H1 (cell line): ENCODE data around the gene SLX4IP. TPM values are rescaled to one million over a fixed set of nuclear protein-coding genes. Genes with fewer than 3 reads are reported as not detected.

Experiments
- CTCF ChIA-PET: fragments of 300-600 bp; sonication (Branson Sonifier 250); formaldehyde crosslinking; loops from one replicate; lab custom pipeline; 2021; ENCODE audit not compliant: partially characterized antibody; lab: Charles Lee
- POLR2A ChIA-PET: fragments of 300-600 bp; sonication (Branson Sonifier 250); formaldehyde crosslinking; loops from one replicate; lab custom pipeline; 2021; ENCODE audit warnings: inconsistent platforms; ENCODE audit not compliant: partially characterized antibody; lab: Charles Lee
- DNase-seq, 2 experiments: peaks; one replicate each; pipeline versions ENCODE4 v3.0.0 to v3.0.0-alpha.2; 2010 to 2022; ENCODE audit warnings: low spot score in 2 of 2, low read depth in 1 of 2, mixed read lengths in 1 of 2
- FAIRE-seq: peaks from 2 replicates; lab custom pipeline; 2011; peaks lifted over from hg19 to GRCh38; lab: Jason Lieb, UNC
- H2AFZ ChIP-seq: 2 replicates; pipeline ENCODE4 v1.8.1; 2012; ENCODE audit warnings: low read length, inconsistent platforms
- H2AK5ac ChIP-seq: 2 replicates; pipeline ENCODE4 v1.6.1; 2013; ENCODE audit warnings: low read depth, low read length
- H2BK120ac ChIP-seq: replicated peaks from 2 replicates; pipeline ENCODE3; 2013; ENCODE audit warnings: low read depth, low read length, inconsistent platforms
- H2BK12ac ChIP-seq: 2 replicates; pipeline ENCODE4 v1.6.1; 2013; ENCODE audit warnings: low read depth, low read length
- H2BK15ac ChIP-seq: 2 replicates; pipeline ENCODE4 v1.6.1; 2013; ENCODE audit warnings: low read length
- H2BK20ac ChIP-seq: 2 replicates; pipeline ENCODE4 v1.6.1; 2013; ENCODE audit warnings: low read length
- H2BK5ac ChIP-seq: 2 replicates; pipeline ENCODE4 v1.6.1; 2013; ENCODE audit warnings: low read depth, low read length
- H3K14ac ChIP-seq: 2 replicates; pipeline ENCODE4 v1.6.1; 2013; ENCODE audit warnings: inconsistent platforms; ENCODE audit not compliant: insufficient read length
- H3K18ac ChIP-seq: 2 replicates; pipeline ENCODE4 v1.6.1; 2013; ENCODE audit warnings: low read length; ENCODE audit errors: extremely low read depth
- H3K23ac ChIP-seq: 2 replicates; pipeline ENCODE4 v1.6.1; 2013; ENCODE audit warnings: inconsistent platforms; ENCODE audit not compliant: insufficient read length
- H3K23me2 ChIP-seq: 2 replicates; pipeline ENCODE4 v1.6.1; 2013; ENCODE audit warnings: low read depth, low read length
- H3K27ac ChIP-seq: 2 replicates; pipeline ENCODE4 v1.6.1; 2011; ENCODE audit warnings: low read depth, low read length, inconsistent platforms
- H3K27me3 ChIP-seq, 4 experiments: replicated peaks in 1 of 4; 1 replicate in 1 of 4; 2 replicates in 3 of 4; pipeline versions ENCODE4 v1.6.1 to v1.8.1; 2011 to 2013; ENCODE audit warnings: low read length in 3 of 4, mild to moderate bottlenecking in 3 of 4, inconsistent platforms in 2 of 4, mixed read lengths in 2 of 4, moderate library complexity in 1 of 4; ENCODE audit not compliant: control insufficient read depth in 3 of 4, insufficient read depth in 3 of 4; ENCODE audit errors: extremely low read depth in 1 of 4
- H3K36me3 ChIP-seq, 4 experiments: 2 replicates each; pipeline versions ENCODE4 v1.6.1 to v1.8.1; 2011 to 2013; ENCODE audit warnings: mild to moderate bottlenecking in 4 of 4, low read length in 3 of 4, moderate library complexity in 2 of 4, control low read depth in 1 of 4, inconsistent platforms in 1 of 4; ENCODE audit not compliant: insufficient read depth in 4 of 4, control insufficient read depth in 2 of 4
- H3K4ac ChIP-seq: replicated peaks from 2 replicates; pipeline ENCODE3; 2013; ENCODE audit warnings: low read length, low read depth, mixed read lengths, inconsistent platforms; ENCODE audit not compliant: insufficient read length
- H3K4me1 ChIP-seq, 4 experiments: replicated peaks in 1 of 4; 1 replicate in 1 of 4; 2 replicates in 3 of 4; pipeline versions ENCODE4 v1.6.1 to v1.8.1; 2011 to 2013; ENCODE audit warnings: low read length in 3 of 4, inconsistent platforms in 2 of 4, mixed read lengths in 1 of 4; ENCODE audit not compliant: insufficient read depth in 4 of 4, control insufficient read depth in 3 of 4
- H3K4me2 ChIP-seq, 2 experiments: 2 replicates each; pipeline versions ENCODE4 v1.6.1 to v1.8.1; 2011 to 2013; ENCODE audit warnings: low read depth in 2 of 2, low read length in 2 of 2, control low read depth in 1 of 2, inconsistent platforms in 1 of 2, mild to moderate bottlenecking in 1 of 2; ENCODE audit not compliant: insufficient read depth in 1 of 2
- H3K4me3 ChIP-seq, 4 experiments: fragments of 200-600, 300-600 bp in 1 of 4; sonication (generic), shearing (Covaris generic), sonication (Bioruptor Twin) in 1 of 4; 2 replicates each; pipeline versions ENCODE4 v1.5.1 to v1.8.1; 2011 to 2016; ENCODE audit warnings: low read length in 4 of 4, low read depth in 3 of 4, control low read depth in 2 of 4, inconsistent platforms in 2 of 4, mild to moderate bottlenecking in 2 of 4, mixed read lengths in 1 of 4, moderate library complexity in 1 of 4; ENCODE audit not compliant: insufficient read depth in 2 of 4; ENCODE audit errors: extremely low read depth in 1 of 4
- H3K56ac ChIP-seq: replicated peaks from 2 replicates; pipeline ENCODE3; 2013; ENCODE audit warnings: low read depth, mild to moderate bottlenecking, mixed read lengths, low read length, inconsistent platforms; ENCODE audit not compliant: insufficient read length
- H3K79me1 ChIP-seq: 2 replicates; pipeline ENCODE4 v1.6.1; 2013; ENCODE audit warnings: low read depth, low read length, control low read depth
- H3K79me2 ChIP-seq, 2 experiments: 2 replicates each; pipeline versions ENCODE4 v1.6.1 to v1.8.1; 2012 to 2013; ENCODE audit warnings: low read length in 2 of 2, mild to moderate bottlenecking in 2 of 2, inconsistent platforms in 1 of 2; ENCODE audit not compliant: insufficient read depth in 2 of 2, control insufficient read depth in 1 of 2
- H3K9ac ChIP-seq, 4 experiments: replicated peaks in 1 of 4; 1 replicate in 1 of 4; 2 replicates in 3 of 4; pipeline versions ENCODE4 v1.6.1 to v1.8.1; 2011 to 2013; ENCODE audit warnings: low read depth in 3 of 4, low read length in 3 of 4, control low read depth in 2 of 4, mild to moderate bottlenecking in 2 of 4, moderate library complexity in 2 of 4, inconsistent platforms in 1 of 4; ENCODE audit errors: extremely low read depth in 1 of 4
- H3K9me3 ChIP-seq, 2 experiments: 2 replicates each; pipeline versions ENCODE4 v1.6.1 to v1.8.1; 2012 to 2013; ENCODE audit warnings: mild to moderate bottlenecking in 2 of 2, moderate library complexity in 2 of 2, control low read depth in 1 of 2, inconsistent platforms in 1 of 2, low read depth in 1 of 2, low read length in 1 of 2, mixed read lengths in 1 of 2; ENCODE audit not compliant: insufficient read depth in 2 of 2
- H4K20me1 ChIP-seq, 2 experiments: replicated peaks in 1 of 2; 2 replicates each; pipeline versions ENCODE3 to v1.8.1; 2011 to 2013; ENCODE audit warnings: inconsistent platforms in 2 of 2, low read length in 2 of 2, mild to moderate bottlenecking in 1 of 2; ENCODE audit not compliant: insufficient read depth in 2 of 2, control insufficient read depth in 1 of 2
- H4K5ac ChIP-seq: 2 replicates; pipeline ENCODE4 v1.6.1; 2013; ENCODE audit warnings: low read length, low read depth, mixed read lengths, inconsistent platforms; ENCODE audit not compliant: insufficient read length
- H4K8ac ChIP-seq: 2 replicates; pipeline ENCODE4 v1.8.0; 2013; ENCODE audit warnings: mild to moderate bottlenecking, moderate library complexity, low read length, inconsistent platforms; ENCODE audit not compliant: insufficient read depth; ENCODE audit errors: extremely low read depth
- H4K91ac ChIP-seq: replicated peaks from 2 replicates; pipeline ENCODE3; 2013; ENCODE audit warnings: low read length, mixed read lengths, inconsistent platforms; ENCODE audit not compliant: insufficient read length
- KDM5A ChIP-seq: fragments of 200-600 bp; IDR thresholded peaks from 2 replicates; pipeline ENCODE4 v1.7.1; 2012; ENCODE audit warnings: mild to moderate bottlenecking, low read length, inconsistent platforms, mixed read lengths
- WGBS, 2 experiments: shearing (Covaris generic) in 1 of 2; methylation state at CpG; one replicate each; pipeline versions ENCODE4 v1.1.6 to v1.1.7; 2013 to 2015; ENCODE audit warnings: low lambda C conversion rate in 2 of 2, mixed read lengths in 2 of 2, inconsistent platforms in 1 of 2, low coverage in 1 of 2, missing lambda C conversion rate in 1 of 2; ENCODE audit not compliant: insufficient replicate concordance in 2 of 2, insufficient coverage in 1 of 2, insufficient read length in 1 of 2; ENCODE audit errors: extremely low coverage in 1 of 2, missing lambda C conversion rate in 1 of 2; 5-methylcytosine and 5-hydroxymethylcytosine counted together
- polyA plus RNA-seq, 7 experiments: library from polyadenylated mRNA; depleted of rRNA in 3 of 7; stranded (reverse) in 5 of 7; unstranded in 2 of 7; fragments of >200 nt in 5 of 7; fragments of 200-250 nt in 2 of 7; gene quantifications; 1 replicate in 5 of 7; 2 replicates in 1 of 7; 4 replicates in 1 of 7; pipeline versions ENCODE4 v1.2.1 to v1.2.3, GENCODE V29; 2011 to 2013; ENCODE audit warnings: missing spikeins in 2 of 7, mixed read lengths in 2 of 7
- total RNA-seq: library from RNA; stranded (reverse); fragmentation: NEBNext Ultra II Directional; extraction: Animal tissue kit (Norgen Biotek cat#: 25700); gene quantifications from 2 replicates; pipeline ENCODE4 v1.2.1, GENCODE V29; 2021

The SLX4IP gene
- total and polyA plus RNA-seq, 2 of the 8 experiments (the other 6 are each of a cell fraction or from before 2014, with no cell fraction given), result 2.4 to 8.7 TPM

- Histone ChIP-seq H2BK20ac (peak overlapping the region; percentile 87), H2AFZ (no peak overlapping the region), H3K18ac (peak overlapping the region; percentile 78; the same call in 1 of the 2 replicates), H4K5ac (no peak overlapping the region), H4K20me1 (no peaks in the 10 kb centered on the region), H2BK120ac (peak overlapping the region; percentile 8), H3K23ac (no peak overlapping the region), H3K56ac (no peak overlapping the region), H3K9me3 (no peaks in the 10 kb centered on the region), H3K27me3 (no peaks in the 10 kb centered on the region), H3K4ac (peak overlapping the region; percentile 24), H4K91ac (peak overlapping the region; percentile 48), H3K4me2 (no peak overlapping the region), H4K8ac (no peak overlapping the region), H2BK15ac (peak overlapping the region; percentile 73; the same call in 1 of the 2 replicates), H3K9ac (no peak overlapping the region), H3K79me1 (no peaks in the 10 kb centered on the region; the same call in 1 of the 2 replicates), H3K4me3 (no peak overlapping the region), H3K36me3 (no peaks in the 10 kb centered on the region), H2BK12ac (peak overlapping the region; percentile 71; the same call in 1 of the 2 replicates), H3K4me1 (peaks cover 0 to 11% (median 5%) of the 10 kb centered on the region in 4 experiments; a peak in 5 of 7 replicates), H3K27ac (no peak overlapping the region), H2BK5ac (peak overlapping the region; percentile 3; the same call in 1 of the 2 replicates), H3K14ac (no peak overlapping the region), H3K23me2 (no peaks in the 10 kb centered on the region), H3K79me2 (peaks cover 0 to 5% of the 10 kb centered on the region in 2 experiments; a peak in 1 of 4 replicates), H2AK5ac (0 out of 2 replicates have a peak overlapping the region, but pooled peaks have one; percentile 84)
- WGBS, 2 experiments, result 83% methylated on average over 3 of the region's 3 CpGs; no CpG with 5 or more reads in 1 of the 2 experiments
- ChIA-PET POLR2A (no interaction called here), CTCF (interaction anchor here (0.7 to 1.3 kb wide), 6 partner anchors 12 to 36 kb away, joined by 3 to 5 read pairs (median 4); no protein-coding TSS in a partner anchor)
- DNase-seq (no peak), FAIRE-seq (no peak)
- no peak for TF ChIP-seq KDM5A
Measured at GRCh38 chr20:10511170-10511508, 76.0 kb downstream of the SLX4IP start.
